Neural progenitor cell (in vitro differentiated cells): ENCODE measurements around the gene LDB3.

ENCODE experiments used
- CTCF ChIP-seq: fragments of 200-600 bp; sonication (generic); IDR thresholded peaks from 2 replicates; pipeline ENCODE4 v1.5.1; 2017; ENCODE audit warnings: antibody characterized with exemption, mild to moderate bottlenecking
- EZH2 ChIP-seq: fragments of 200-600 bp; sonication (generic); IDR thresholded peaks from 2 replicates; pipeline ENCODE4 v1.6.1; 2017; ENCODE audit warnings: antibody characterized with exemption, mild to moderate bottlenecking, moderate library complexity
- EZH2phosphoT487 ChIP-seq: fragments of 200-600 bp; sonication (generic); IDR thresholded peaks from 2 replicates; pipeline ENCODE4 v1.6.1; 2017; ENCODE audit warnings: antibody characterized with exemption

DNA sequence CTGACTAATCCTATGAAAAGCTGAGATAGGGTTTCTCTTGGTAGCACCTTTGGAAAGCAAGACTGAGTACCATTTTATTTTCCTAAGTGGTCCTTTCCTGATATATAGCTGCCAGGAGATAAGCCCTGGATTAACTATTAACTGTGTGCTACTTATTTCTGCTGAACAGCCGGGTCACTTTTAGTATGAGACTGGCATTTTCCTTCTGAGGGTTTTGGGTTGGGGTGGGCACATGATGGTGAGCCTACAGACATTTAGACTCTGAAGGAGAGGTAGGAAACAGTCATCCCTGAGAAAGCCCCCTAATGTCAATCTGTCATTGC is 58.3 kb downstream of the LDB3 start:
- TF ChIP-seq CTCF (no peak), EZH2 (no peak), EZH2phosphoT487 (no peak)
